Lower lobe of right lung (tissue), 2 donors: ENCODE data around the gene CENPS. TPM values are rescaled to one million over a fixed set of nuclear protein-coding genes. Genes with fewer than 3 reads are reported as not detected.

Experiments used
- ATAC-seq, 2 donors: fragments of 200-7000 bp; cut with Tn5 transposase; one replicate each; pipeline ENCODE4 v1.9.1; 2020 to 2022; ENCODE audit warnings: mild to moderate bottlenecking in 2 of 2, moderate library complexity in 2 of 2
- DNase-seq: peaks from one replicate; pipeline ENCODE4 v3.0.0-alpha.2; 2020
- H3K27ac ChIP-seq: fragments of 200-600 bp; one replicate; pipeline ENCODE4 v1.8.0; 2022
- H3K27me3 ChIP-seq: fragments of 200-600 bp; one replicate; pipeline ENCODE4 v1.8.0; 2022; ENCODE audit warnings: low read depth
- H3K36me3 ChIP-seq: fragments of 200-600 bp; one replicate; pipeline ENCODE4 v1.8.0; 2022; ENCODE audit warnings: mild to moderate bottlenecking
- H3K4me1 ChIP-seq: fragments of 200-600 bp; one replicate; pipeline ENCODE4 v1.8.0; 2022
- H3K4me3 ChIP-seq: fragments of 200-600 bp; one replicate; pipeline ENCODE4 v1.8.0; 2022; ENCODE audit warnings: mild to moderate bottlenecking
- H3K9me3 ChIP-seq: fragments of 200-600 bp; one replicate; pipeline ENCODE4 v1.8.0; 2022
- CTCF ChIP-seq: fragments of 200-600 bp; IDR thresholded peaks from one replicate; pipeline ENCODE4 v1.8.0; 2022; ENCODE audit warnings: antibody characterized with exemption, mild to moderate bottlenecking
- intact Hi-C: fragments of 100-400 bp; cut with DNase I; formaldehyde crosslinking; loops from one replicate; pipeline ENCODE4 v1.11.0; 2022
- total RNA-seq: library from RNA; stranded (reverse); fragmentation: NEBNext Ultra II Directional; extraction: Animal tissue kit (Norgen Biotek cat#: 25700); gene quantifications from one replicate; pipeline ENCODE4 v1.2.1, GENCODE V29; 2021
- donor health status: DM: no; HTN: yes; CAD: no; lungs with severe emphysema.

Gene CENPS
- total RNA-seq, 1 donor from 2014 or later, result 13.4 TPM

GRCh38 chr1:10446790-10447422 lies 16.7 kb downstream of the CENPS start:
- Histone ChIP-seq H3K4me3 (no peak overlapping the region), H3K27ac (no peak overlapping the region), H3K27me3 (no peaks in the 10 kb centered on the region), H3K9me3 (no peaks in the 10 kb centered on the region), H3K4me1 (peaks cover 12% of the 10 kb centered on the region), H3K36me3 (peaks cover 13% of the 10 kb centered on the region)
- ATAC-seq (no peak), DNase-seq (no peak)
- no peak for TF ChIP-seq CTCF
- intact Hi-C loops, result no loop called here

DNA sequence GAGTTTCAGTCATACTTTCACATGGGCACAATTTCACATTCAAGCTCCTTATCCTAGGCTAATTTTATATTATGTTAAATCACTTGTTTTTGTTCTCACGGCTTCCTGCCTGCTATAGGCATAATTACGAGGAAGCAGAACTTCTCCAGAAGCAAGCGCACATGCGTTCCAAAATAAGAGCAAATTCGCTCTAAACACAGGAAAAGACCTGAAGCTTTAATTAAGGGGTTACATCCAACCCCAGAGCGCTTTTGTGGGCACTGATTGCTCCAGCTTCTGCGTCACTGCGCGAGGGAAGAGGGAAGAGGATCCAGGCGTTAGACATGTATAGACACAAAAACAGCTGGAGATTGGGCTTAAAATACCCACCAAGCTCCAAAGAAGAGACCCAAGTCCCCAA lies 19.5 kb downstream of the CENPS start, which contains the start of gene CORT:
CORT (plus strand) TSS at position 281 of the 400 bp plus-strand sequence. CDS start 193 bp downstream, outside the sequence.
- intact Hi-C loops, result no loop called here
- ATAC-seq, result no peak

DNA sequence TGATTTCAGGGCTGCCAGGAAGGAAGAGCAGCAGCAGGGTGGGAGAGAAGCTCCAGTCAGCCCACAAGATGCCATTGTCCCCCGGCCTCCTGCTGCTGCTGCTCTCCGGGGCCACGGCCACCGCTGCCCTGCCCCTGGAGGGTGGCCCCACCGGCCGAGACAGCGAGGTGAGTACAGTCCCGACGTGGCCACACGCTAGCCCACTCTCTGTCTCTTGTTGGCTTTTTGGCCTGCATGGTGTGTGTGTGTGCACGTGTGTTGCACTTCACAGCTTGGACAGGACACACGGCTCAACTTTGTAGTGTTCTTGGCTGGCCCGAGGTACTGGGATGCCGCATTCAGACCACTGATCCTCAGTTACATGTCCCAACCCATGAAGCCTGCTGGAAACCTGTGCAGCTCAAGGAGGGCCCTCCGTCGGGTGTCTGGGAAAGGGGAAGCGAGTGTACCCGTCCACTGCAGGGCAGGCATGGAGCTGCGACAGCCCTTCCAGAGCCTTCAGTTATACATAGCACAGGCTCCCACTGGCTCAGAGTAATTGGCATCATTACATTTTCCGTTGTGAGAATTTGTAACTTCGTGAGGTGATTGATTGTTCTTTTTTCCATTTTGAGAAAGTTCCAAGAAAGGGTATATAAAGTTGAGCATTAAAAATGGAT lies 20.1 kb downstream of the CENPS start:
- ATAC-seq (peak in 1 of 2 donors; percentile 49), DNase-seq (no peak)
- H3K27ac ChIP-seq, result no peak overlapping the region
- H3K36me3 ChIP-seq, result no peaks in the 10 kb centered on the region
- no peaks in the 10 kb centered on the region for H3K27me3 ChIP-seq
- H3K4me1 ChIP-seq, result peaks cover 12% of the 10 kb centered on the region
- intact Hi-C loops, result no loop called here
- TF ChIP-seq CTCF, result no peak
- no peak overlapping the region for H3K4me3 ChIP-seq
- H3K9me3 ChIP-seq, result no peaks in the 10 kb centered on the region

More for the DNA sequence above, 19.5 kb downstream of the CENPS start, which contains the start of gene CORT:
- H3K4me3 ChIP-seq, result no peak within 1 kb of the TSS
- no peak for TF ChIP-seq CTCF
- no peak for DNase-seq
- H3K4me1 ChIP-seq, result peaks cover 12% of the 10 kb centered on the region
- no peak within 1 kb of the TSS for H3K27ac ChIP-seq
- H3K36me3 ChIP-seq, result peaks cover 3% of the 10 kb centered on the region
- no peaks in the 10 kb centered on the region for H3K27me3 ChIP-seq
- no peaks in the 10 kb centered on the region for H3K9me3 ChIP-seq

DNA sequence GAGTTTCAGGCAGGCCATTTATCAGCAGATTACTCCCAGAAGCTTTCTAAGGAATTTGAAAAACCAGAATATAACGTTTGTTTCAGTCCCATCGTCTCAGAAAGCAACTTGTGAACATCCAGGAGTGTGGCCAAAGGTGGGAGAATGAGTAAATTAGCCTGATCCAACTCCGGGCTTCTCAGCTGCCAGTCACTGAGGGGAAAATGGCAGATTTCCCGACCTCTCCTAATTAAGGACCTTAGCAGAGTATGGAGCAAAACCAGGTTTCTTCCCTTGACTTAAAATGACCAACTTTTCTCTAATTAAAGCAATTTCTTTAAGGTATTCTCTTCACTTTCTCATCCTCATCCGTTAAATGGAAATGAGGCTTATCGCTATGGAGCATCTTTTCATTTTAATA lies 20.6 kb downstream of the CENPS start:
- no peak for DNase-seq
- ATAC-seq, result no peak
- no peaks in the 10 kb centered on the region for H3K27me3 ChIP-seq
- no peak for TF ChIP-seq CTCF
- intact Hi-C loops, result no loop called here
- no peaks in the 10 kb centered on the region for H3K36me3 ChIP-seq
- H3K4me3 ChIP-seq, result no peak overlapping the region
- peaks cover 12% of the 10 kb centered on the region for H3K4me1 ChIP-seq
- H3K27ac ChIP-seq, result no peak overlapping the region
- no peaks in the 10 kb centered on the region for H3K9me3 ChIP-seq

GRCh38 chr1:10451287-10451686 lies 21.1 kb downstream of the CENPS start:
- no peak for DNase-seq
- intact Hi-C loops, result no loop called here
- peaks cover 12% of the 10 kb centered on the region for H3K4me1 ChIP-seq

More at GRCh38 chr1:10451287-10451686, 21.1 kb downstream of the CENPS start:
- TF ChIP-seq CTCF, result no peak
- H3K27ac ChIP-seq, result no peak overlapping the region
- no peak overlapping the region for H3K4me3 ChIP-seq
- H3K9me3 ChIP-seq, result no peaks in the 10 kb centered on the region
- ATAC-seq, result no peak
- no peaks in the 10 kb centered on the region for H3K36me3 ChIP-seq
- no peaks in the 10 kb centered on the region for H3K27me3 ChIP-seq
